H1 (cell line): ENCODE measurements around the gene KLF16. TPM values are rescaled to one million over a fixed set of nuclear protein-coding genes. Genes with fewer than 3 reads are reported as not detected.
A peak's percentile ranks its signal among the peaks of the same experiment; 100 is the strongest.

Experiments used
- ATF2 ChIP-seq: IDR thresholded peaks from 2 replicates; pipeline ENCODE4 v1.6.1; 2012; ENCODE audit warnings: low read length, inconsistent platforms
- BRCA1 ChIP-seq: IDR thresholded peaks from 2 replicates; pipeline ENCODE4 v1.6.1; 2012; ENCODE audit warnings: low read depth, low read length, improper control_type of control experiment
- CBX8 ChIP-seq: fragments of 300-800, 300-1000 bp; sonication (generic); IDR thresholded peaks from 2 replicates; pipeline ENCODE4 v1.7.1; 2016; ENCODE audit warnings: low read depth, low read length, borderline replicate concordance
- CTBP2 ChIP-seq: IDR thresholded peaks from 2 replicates; pipeline ENCODE4 v1.7.0; 2011; ENCODE audit warnings: borderline replicate concordance, mild to moderate bottlenecking, moderate library complexity, mixed read lengths, low read length; ENCODE audit not compliant: insufficient read depth, insufficient read length
- EP300 ChIP-seq, 2 experiments: IDR thresholded peaks; 1 replicate in 1 of 2; 2 replicates in 1 of 2; pipeline ENCODE4 v1.6.1; 2011 to 2012; ENCODE audit warnings: low read depth in 2 of 2, low read length in 2 of 2, mild to moderate bottlenecking in 2 of 2, borderline replicate concordance in 1 of 2, inconsistent platforms in 1 of 2, moderate library complexity in 1 of 2
- FOSL1 ChIP-seq: IDR thresholded peaks from 2 replicates; pipeline ENCODE4 v1.6.1; 2011; ENCODE audit warnings: mild to moderate bottlenecking, low read depth, low read length, moderate library complexity; ENCODE audit not compliant: insufficient read depth
- GABPA ChIP-seq: IDR thresholded peaks from 2 replicates; pipeline ENCODE4 v1.6.1; 2011; ENCODE audit warnings: mild to moderate bottlenecking, low read length, moderate library complexity, borderline replicate concordance; ENCODE audit not compliant: insufficient read depth
- GTF2F1 ChIP-seq: IDR thresholded peaks from 2 replicates; pipeline ENCODE4 v1.6.1; 2012; ENCODE audit warnings: low read depth, low read length, improper control_type of control experiment, borderline replicate concordance
- MAFK ChIP-seq: IDR thresholded peaks from 2 replicates; pipeline ENCODE4 v1.6.1; 2012; ENCODE audit warnings: low read depth, mild to moderate bottlenecking, improper control_type of control experiment, low read length
- PHF8 ChIP-seq: fragments of 200-600 bp; sonication (generic); conservative IDR thresholded peaks from 2 replicates; pipeline ENCODE4 v1.7.1; 2012; ENCODE audit warnings: low read depth, mild to moderate bottlenecking, inconsistent platforms, low read length, moderate library complexity
- POLR2AphosphoS5 ChIP-seq: IDR thresholded peaks from 2 replicates; pipeline ENCODE4 v1.6.1; 2011; ENCODE audit warnings: low read depth, low read length
- RAD21 ChIP-seq, 2 experiments: IDR thresholded peaks in 1 of 2; conservative IDR thresholded peaks in 1 of 2; 2 replicates each; pipeline ENCODE4 v1.6.1; 2011; ENCODE audit warnings: low read depth in 2 of 2, low read length in 2 of 2, improper control_type of control experiment in 1 of 2, inconsistent platforms in 1 of 2, mild to moderate bottlenecking in 1 of 2, moderate library complexity in 1 of 2
- RFX5 ChIP-seq: IDR thresholded peaks from 2 replicates; pipeline ENCODE4 v1.6.1; 2011; ENCODE audit warnings: low read depth, low read length, improper control_type of control experiment, borderline replicate concordance
- RNF2 ChIP-seq: fragments of 200-900, 300-1000 bp; sonication (generic); IDR thresholded peaks from 2 replicates; pipeline ENCODE4 v1.7.1; 2016; ENCODE audit warnings: borderline replicate concordance, low read depth, mild to moderate bottlenecking, antibody characterized with exemption, low read length; ENCODE audit not compliant: poor library complexity, severe bottlenecking; ENCODE audit errors: missing control alignments
- RXRA ChIP-seq: IDR thresholded peaks from 2 replicates; pipeline ENCODE4 v1.6.1; 2011; ENCODE audit warnings: low read depth, mild to moderate bottlenecking, low read length, moderate library complexity; ENCODE audit not compliant: insufficient read depth
- SAP30 ChIP-seq: fragments of 300-600 bp; sonication (generic); IDR thresholded peaks from 2 replicates; pipeline ENCODE4 v1.7.1; 2012; ENCODE audit warnings: low read length, moderate library complexity, mild to moderate bottlenecking, inconsistent platforms; ENCODE audit not compliant: insufficient read depth, insufficient replicate concordance
- SIRT6 ChIP-seq: IDR thresholded peaks from one replicate; pipeline ENCODE4 v1.7.1; 2012; ENCODE audit warnings: low read length, inconsistent platforms
- SP1 ChIP-seq: IDR thresholded peaks from 2 replicates; pipeline ENCODE4 v1.6.1; 2011; ENCODE audit warnings: low read depth, low read length
- SP2 ChIP-seq: IDR thresholded peaks from 2 replicates; pipeline ENCODE4 v1.6.1; 2012; ENCODE audit warnings: mild to moderate bottlenecking, low read length, inconsistent platforms
- SRF ChIP-seq: IDR thresholded peaks from 2 replicates; pipeline ENCODE4 v1.6.1; 2011; ENCODE audit warnings: mild to moderate bottlenecking, low read depth, low read length, moderate library complexity
- polyA plus RNA-seq, 7 experiments: library from polyadenylated mRNA; depleted of rRNA in 3 of 7; stranded (reverse) in 5 of 7; unstranded in 2 of 7; fragments of >200 nt in 5 of 7; fragments of 200-250 nt in 2 of 7; gene quantifications; 1 replicate in 5 of 7; 2 replicates in 1 of 7; 4 replicates in 1 of 7; pipeline versions ENCODE4 v1.2.1 to v1.2.3, GENCODE V29; 2011 to 2013; ENCODE audit warnings: missing spikeins in 2 of 7, mixed read lengths in 2 of 7
- total RNA-seq: library from RNA; stranded (reverse); fragmentation: NEBNext Ultra II Directional; extraction: Animal tissue kit (Norgen Biotek cat#: 25700); gene quantifications from 2 replicates; pipeline ENCODE4 v1.2.1, GENCODE V29; 2021

KLF16 gene
- total and polyA plus RNA-seq, 2 of the 8 experiments (the other 6 are each of a cell fraction or from before 2014, with no cell fraction given) = 14.3 to 45.9 TPM

DNA sequence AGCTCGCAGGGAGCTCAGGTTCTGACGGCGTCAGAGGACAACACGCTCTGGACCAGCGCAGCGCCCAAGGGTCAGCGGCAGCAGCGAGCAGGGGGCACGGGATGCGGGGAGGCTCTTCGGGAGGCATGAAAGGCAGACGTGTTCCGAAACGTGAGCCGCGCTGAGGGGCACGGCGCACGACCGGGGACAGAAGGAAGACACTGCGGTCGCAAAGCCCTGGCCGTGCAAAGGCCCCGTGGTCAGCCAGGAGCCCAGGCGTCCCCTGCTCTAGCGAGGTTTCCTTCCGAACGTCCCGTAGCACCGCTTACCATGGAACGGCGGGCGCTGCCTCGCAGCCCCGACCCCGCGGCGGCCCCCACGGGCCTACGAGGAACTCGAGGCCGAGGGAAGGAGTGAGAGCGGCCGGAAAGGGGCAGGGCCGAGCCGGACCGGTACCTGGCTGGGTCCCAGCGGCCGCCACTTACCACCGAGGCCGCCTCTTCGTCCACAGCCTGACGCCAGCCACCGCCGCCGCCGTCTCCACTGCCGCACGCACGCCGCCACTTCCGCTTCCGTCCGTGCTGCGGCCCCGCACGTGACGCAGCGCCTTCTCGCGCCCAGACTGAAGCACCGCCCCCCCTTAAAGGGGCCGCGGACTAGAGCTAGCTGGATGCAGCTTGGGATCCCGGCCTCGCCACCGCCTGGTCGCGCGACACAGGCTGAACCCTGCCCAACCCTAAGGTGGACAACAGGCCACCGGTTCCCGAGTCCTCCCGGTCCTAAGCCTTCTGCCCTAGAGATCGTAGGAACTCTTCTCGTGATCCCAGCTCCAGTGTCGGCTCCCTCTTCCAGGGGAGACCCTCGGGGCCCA lies 12.5 kb upstream of the KLF16 start (continued):
- TF ChIP-seq GTF2F1 (0 out of 2 replicates have a peak, but pooled peaks have one; percentile 40), MAFK (no peak), SP1 (no peak; the same call in 1 of the 2 replicates), GABPA (peak; percentile 86), SRF (no peak), ATF2 (no peak), BRCA1 (no peak), CBX8 (no peak), RAD21 (IDR thresholded peaks at IDR 0.05 in 1 of 2, conservative IDR thresholded peaks at IDR 0.05 in 1 of 2; ENCODE audit: low read depth in 2 of 2, low read length in 2 of 2) (no peak), EP300 (IDR thresholded peaks at IDR 0.05; ENCODE audit: borderline replicate concordance in 1 of 2, low read depth in 2 of 2, low read length in 2 of 2) (no peak), POLR2AphosphoS5 (peak; percentile 88), CTBP2 (no peak), SAP30 (no peak), PHF8 (peak; percentile 92), SIRT6 (no peak), RNF2 (no peak), RFX5 (no peak), SP2 (no peak), RXRA (no peak), FOSL1 (no peak)
